NCI-H2171 treated with DMSO at 0.1 percent for 48 hours (cell line): ENCODE data around the gene NBPF14.
"Not testable (repeated sequence)": the region's sequence is repeated elsewhere in the genome, so short reads cannot be mapped to it uniquely, and the experiment has no call there.

Experiments used
- DNase-seq: peaks from one replicate; lab custom pipeline; 2025; lab: John Stamatoyannopoulos, UW

The NBPF14 gene

GRCh38 chr1:148595911-148596310 is at the start of gene NBPF14:
TSS of gene NBPF14 (minus strand) at chr1:148596011. CDS start at chr1:148595717, 294 bp downstream.
- not testable (repeated sequence) for DNase-seq

GRCh38 chr1:148625451-148625850 is 29.6 kb upstream of the NBPF14 start:
- not testable (repeated sequence) for DNase-seq

GRCh38 chr1:148618216-148618615 is 22.4 kb upstream of the NBPF14 start:
- DNase-seq: not testable (repeated sequence)

- DNase-seq: not testable (repeated sequence)
Observed at GRCh38 chr1:148605266-148605665, 9.5 kb upstream of the NBPF14 start.

- not testable (repeated sequence) for DNase-seq
Observed at GRCh38 chr1:148595360-148595759, 451 bp downstream of the NBPF14 start.

GRCh38 chr1:148591098-148591497 is 4.7 kb downstream of the NBPF14 start:
- DNase-seq: not testable (repeated sequence)

- not testable (repeated sequence) for DNase-seq
Observed at GRCh38 chr1:148532158-148532557, 63.7 kb downstream of the NBPF14 start.

- DNase-seq: not testable (repeated sequence)
Observed at GRCh38 chr1:148529101-148529567, 66.7 kb downstream of the NBPF14 start.

GRCh38 chr1:148528591-148528990 is 67.2 kb downstream of the NBPF14 start:
- DNase-seq: not testable (repeated sequence)

- not testable (repeated sequence) for DNase-seq
Observed at GRCh38 chr1:148526587-148526986, 69.2 kb downstream of the NBPF14 start.

GRCh38 chr1:148523205-148524144 is 72.3 kb downstream of the NBPF14 start:
- not testable (repeated sequence) for DNase-seq

- DNase-seq: peak; percentile 76
Observed at GRCh38 chr1:148522561-148523204, 73.1 kb downstream of the NBPF14 start.

GRCh38 chr1:148522072-148522471 is 73.7 kb downstream of the NBPF14 start:
- DNase-seq: peak; percentile 76

- DNase-seq: not testable (repeated sequence)
Observed at GRCh38 chr1:148514310-148514709, 81.5 kb downstream of the NBPF14 start.

GRCh38 chr1:148512571-148513184 is 83.1 kb downstream of the NBPF14 start:
- DNase-seq: not testable (repeated sequence)

GRCh38 chr1:148493933-148494332 is 101.9 kb downstream of the NBPF14 start:
- DNase-seq: not testable (repeated sequence)

- not testable (repeated sequence) for DNase-seq
Observed at GRCh38 chr1:148483029-148483428, 112.8 kb downstream of the NBPF14 start, which contains the start of gene PPIAL4G. TSS of gene PPIAL4G (minus strand) at chr1:148483302. CDS start at chr1:148483252, 50 bp downstream.
